Mesenteric fat pad (tissue), 1 donor: ENCODE data around the gene C1QTNF12. TPM values are rescaled to one million over a fixed set of nuclear protein-coding genes. Genes with fewer than 3 reads are reported as not detected.

Source experiments
- DNase-seq: peaks from one replicate; pipeline ENCODE4 v3.0.0-alpha.2; 2020; ENCODE audit warnings: low spot score
- long read RNA-seq: library from polyadenylated mRNA; unstranded; transcript quantifications from one replicate; pipeline ENCODE4 v2.0.0, GENCODE V29; 2020
- total RNA-seq: library from RNA; stranded (reverse); fragmentation: NEBNext Ultra II Directional; extraction: Animal tissue kit (Norgen Biotek cat#: 25700); gene quantifications from one replicate; pipeline ENCODE4 v1.2.1, GENCODE V29; 2021
- donor health status: DM: yes; HTN: yes; CAD: no.

Gene C1QTNF12
- total RNA-seq: 2.9 TPM
- long read RNA-seq, partial matches to known transcripts: 0 of 2 reads
- long read RNA-seq, other reads (novel, unspliced or antisense): 1 of 2 reads

- DNase-seq: no peak
Observed at GRCh38 chr1:1246577-1247340, at the start of gene C1QTNF12. C1QTNF12 (minus strand) TSS chr1:1246722; CDS start chr1:1246690, 32 bp downstream.

GRCh38 chr1:1295154-1295923, 48.8 kb upstream of the C1QTNF12 start:
- DNase-seq: no peak

- DNase-seq: no peak
Observed at GRCh38 chr1:1294250-1294890, 47.8 kb upstream of the C1QTNF12 start.

GRCh38 chr1:1293263-1294249, 47.0 kb upstream of the C1QTNF12 start:
- DNase-seq: no peak

GRCh38 chr1:1292851-1293250, 46.3 kb upstream of the C1QTNF12 start:
- no peak for DNase-seq

GRCh38 chr1:1292442-1292779, 45.9 kb upstream of the C1QTNF12 start:
- no peak for DNase-seq

- DNase-seq: no peak
Observed at GRCh38 chr1:1291548-1292441, 45.3 kb upstream of the C1QTNF12 start.

GRCh38 chr1:1291023-1291528, 44.6 kb upstream of the C1QTNF12 start:
- no peak for DNase-seq

GRCh38 chr1:1290238-1290731, 43.8 kb upstream of the C1QTNF12 start:
- DNase-seq: no peak

- DNase-seq: no peak
Observed at GRCh38 chr1:1287288-1288110, 41.0 kb upstream of the C1QTNF12 start.

- no peak for DNase-seq
Observed at GRCh38 chr1:1286313-1287261, 40.1 kb upstream of the C1QTNF12 start.

- DNase-seq: no peak
Observed at GRCh38 chr1:1285611-1286311, 39.2 kb upstream of the C1QTNF12 start.

- no peak for DNase-seq
Observed at GRCh38 chr1:1285102-1285571, 38.6 kb upstream of the C1QTNF12 start.

GRCh38 chr1:1284221-1285101, 37.9 kb upstream of the C1QTNF12 start:
- no peak for DNase-seq

GRCh38 chr1:1283821-1284220, 37.3 kb upstream of the C1QTNF12 start:
- DNase-seq: no peak
